Liver (tissue), 9 donors: Measurements from ENCODE around the gene GPHN. TPM values are rescaled to one million over a fixed set of nuclear protein-coding genes. Genes with fewer than 3 reads are reported as not detected.
"Not testable (repeated sequence)": the region's sequence is repeated elsewhere in the genome, so short reads cannot be mapped to it uniquely, and the experiment has no call there.

Experiments used
- DNase-seq: peaks from one replicate; pipeline ENCODE4 v3.0.0-alpha.2; 2017; ENCODE audit warnings: low spot score
- H3K27ac ChIP-seq, 2 donors: one replicate each; pipeline ENCODE4 v1.7.0; 2013; ENCODE audit warnings: inconsistent platforms in 2 of 2, low read length in 2 of 2, control low read depth in 1 of 2, low read depth in 1 of 2, mild to moderate bottlenecking in 1 of 2
- H3K27me3 ChIP-seq, 4 donors: one replicate each; pipeline versions ENCODE4 v1.6.1 to v1.7.0; 2013; ENCODE audit warnings: low read length in 3 of 4, inconsistent platforms in 1 of 4, mild to moderate bottlenecking in 1 of 4, moderate library complexity in 1 of 4; ENCODE audit not compliant: control insufficient read depth in 4 of 4, insufficient read depth in 4 of 4
- H3K36me3 ChIP-seq, 4 donors: one replicate each; pipeline versions ENCODE4 v1.6.1 to v1.7.0; 2013; ENCODE audit warnings: low read length in 3 of 4, mild to moderate bottlenecking in 3 of 4, low read depth in 1 of 4, moderate library complexity in 1 of 4; ENCODE audit not compliant: control insufficient read depth in 4 of 4, insufficient read depth in 3 of 4
- H3K4me1 ChIP-seq, 4 donors: one replicate each; pipeline versions ENCODE4 v1.6.1 to v1.7.0; 2013; ENCODE audit warnings: low read length in 3 of 4, mild to moderate bottlenecking in 3 of 4, moderate library complexity in 1 of 4; ENCODE audit not compliant: control insufficient read depth in 4 of 4, insufficient read depth in 4 of 4
- H3K4me3 ChIP-seq, 3 donors: one replicate each; pipeline versions ENCODE4 v1.6.1 to v1.7.0; 2013; ENCODE audit warnings: low read length in 3 of 3, control low read depth in 1 of 3, low read depth in 1 of 3, mild to moderate bottlenecking in 1 of 3
- H3K9ac ChIP-seq, 2 donors: one replicate each; pipeline ENCODE4 v1.7.0; 2013; ENCODE audit warnings: low read length in 2 of 2, mild to moderate bottlenecking in 2 of 2, moderate library complexity in 2 of 2, control low read depth in 1 of 2, low read depth in 1 of 2
- H3K9me3 ChIP-seq, 4 donors: one replicate each; pipeline versions ENCODE4 v1.6.1 to v1.7.0; 2013; ENCODE audit warnings: low read length in 3 of 4; ENCODE audit not compliant: control insufficient read depth in 4 of 4
- ATF3 ChIP-seq: IDR thresholded peaks from 2 replicates; pipeline ENCODE4 v1.6.1; 2016; ENCODE audit warnings: antibody characterized with exemption
- CTCF ChIP-seq: fragments of 150-350 bp; IDR thresholded peaks from 2 replicates; pipeline ENCODE4 v1.5.1; 2017; ENCODE audit warnings: improper control_type of control experiment, low read depth, low read length; ENCODE audit not compliant: missing input control
- EGR1 ChIP-seq, 2 donors: IDR thresholded peaks; 2 replicates each; pipeline ENCODE4 v1.6.1; 2016 to 2018; ENCODE audit warnings: antibody characterized with exemption in 2 of 2, low read depth in 2 of 2
- FOXA1 ChIP-seq: IDR thresholded peaks from 2 replicates; pipeline ENCODE4 v1.6.1; 2016; ENCODE audit warnings: antibody characterized with exemption
- FOXA2 ChIP-seq: IDR thresholded peaks from 2 replicates; pipeline ENCODE4 v1.6.1; 2016; ENCODE audit warnings: antibody characterized with exemption
- GABPA ChIP-seq, 2 donors: IDR thresholded peaks in 1 of 2; conservative IDR thresholded peaks in 1 of 2; 2 replicates each; pipeline ENCODE4 v1.6.1; 2016; ENCODE audit warnings: antibody characterized with exemption in 2 of 2, mild to moderate bottlenecking in 1 of 2, moderate library complexity in 1 of 2
- HNF4A ChIP-seq, 2 donors: conservative IDR thresholded peaks; 2 replicates each; pipeline ENCODE4 v1.6.1; 2016; ENCODE audit warnings: antibody characterized with exemption in 2 of 2, mild to moderate bottlenecking in 2 of 2
- HNF4G ChIP-seq: IDR thresholded peaks from 2 replicates; pipeline ENCODE4 v1.6.1; 2016; ENCODE audit warnings: antibody characterized with exemption
- JUND ChIP-seq, 2 donors: IDR thresholded peaks; 2 replicates each; pipeline ENCODE4 v1.6.1; 2016; ENCODE audit warnings: antibody characterized with exemption in 2 of 2
- MAX ChIP-seq: IDR thresholded peaks from 2 replicates; pipeline ENCODE4 v1.6.1; 2016; ENCODE audit warnings: antibody characterized with exemption
- NR2F2 ChIP-seq: IDR thresholded peaks from 2 replicates; pipeline ENCODE4 v1.6.1; 2016; ENCODE audit warnings: antibody characterized with exemption
- RAD21 ChIP-seq, 2 donors: IDR thresholded peaks; 2 replicates each; pipeline ENCODE4 v1.6.1; 2016; ENCODE audit warnings: antibody characterized with exemption in 2 of 2, mild to moderate bottlenecking in 2 of 2
- REST ChIP-seq: IDR thresholded peaks from 2 replicates; pipeline ENCODE4 v1.6.1; 2016; ENCODE audit warnings: antibody characterized with exemption, mild to moderate bottlenecking
- RXRA ChIP-seq, 2 donors: IDR thresholded peaks; 2 replicates each; pipeline ENCODE4 v1.6.1; 2017 to 2018; ENCODE audit warnings: antibody characterized with exemption in 2 of 2, mild to moderate bottlenecking in 1 of 2
- SP1 ChIP-seq: IDR thresholded peaks from 2 replicates; pipeline ENCODE4 v1.6.1; 2018; ENCODE audit warnings: antibody characterized with exemption, mild to moderate bottlenecking
- TAF1 ChIP-seq: conservative IDR thresholded peaks from 2 replicates; pipeline ENCODE4 v1.6.1; 2016; ENCODE audit warnings: antibody characterized with exemption, mild to moderate bottlenecking
- YY1 ChIP-seq: IDR thresholded peaks from 2 replicates; pipeline ENCODE4 v1.6.1; 2016; ENCODE audit warnings: antibody characterized with exemption, mild to moderate bottlenecking
- WGBS: extraction: QIAGEN DNeasy Blood & Tissue Kit; methylation state at CpG from one replicate; pipeline ENCODE4 v1.1.7; 2013; 5-methylcytosine and 5-hydroxymethylcytosine counted together
- polyA plus RNA-seq, 2 donors: library from polyadenylated mRNA; stranded (reverse) in 1 of 2; unstranded in 1 of 2; fragments of 200-250 nt in 1 of 2; fragments of >200 nt in 1 of 2; fragmentation: Nextera tagmentation in 1 of 2; extraction: Ambion mirVana in 1 of 2; gene quantifications; one replicate each; pipeline versions ENCODE4 v1.2.1 to v1.2.3, GENCODE V29; 2013 to 2015
- total RNA-seq, 2 donors: library from RNA; depleted of rRNA; stranded (reverse); fragments of >200 nt; gene quantifications; one replicate each; pipeline ENCODE4 v1.2.3, GENCODE V29; 2014
- TF ChIP-seq, protein P1 (sequence below): IDR thresholded peaks from 2 replicates; pipeline ENCODE4 v1.6.1; 2016; ENCODE audit warnings: antibody characterized with exemption
- donor health status: healthy.
- donor health status: healthy.
- donor health status: healthy.
- donor health status: healthy.
- donor health status: healthy.

The GPHN gene
- total and polyA plus RNA-seq, 4 donors, result 18.4 to 76.4 (median 47.4) TPM

- no peaks in the 10 kb centered on the region for H3K36me3 ChIP-seq
- H3K4me3 ChIP-seq, result no peak overlapping the region
- no peaks in the 10 kb centered on the region for H3K27me3 ChIP-seq
- no peaks in the 10 kb centered on the region for H3K4me1 ChIP-seq
- DNase-seq, result no peak
- TF ChIP-seq ATF3 (no peak), SP1 (no peak), JUND (IDR thresholded peaks at IDR 0.05) (no peak), NR2F2 (no peak)
- H3K9ac ChIP-seq, result no peak overlapping the region
- no peak overlapping the region for H3K27ac ChIP-seq
- no peaks in the 10 kb centered on the region for H3K9me3 ChIP-seq
- WGBS, result 92% methylated on average over 2 of the region's 2 CpGs
Observed at GRCh38 chr14:66833816-66834215, 325.9 kb downstream of the GPHN start.

DNA sequence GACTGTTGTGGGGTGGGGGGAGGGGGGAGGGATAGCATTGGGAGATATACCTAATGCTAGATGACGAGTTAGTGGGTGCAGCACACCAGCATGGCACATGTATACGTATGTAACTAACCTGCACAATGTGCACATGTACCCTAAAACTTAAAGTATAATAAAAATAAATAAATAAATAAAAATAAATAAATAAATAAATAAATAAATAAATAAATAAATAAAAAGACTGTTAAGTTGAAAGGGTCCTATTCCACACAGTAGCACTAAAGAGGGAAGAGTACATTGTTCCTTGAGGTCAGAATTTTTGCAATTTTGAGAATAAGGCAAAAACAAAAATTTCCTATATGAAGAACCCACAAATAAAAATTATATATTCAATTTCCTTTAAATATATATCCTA, 329.5 kb downstream of the GPHN start:
- not testable (repeated sequence) for H3K36me3 ChIP-seq, H3K4me3 ChIP-seq, H3K9me3 ChIP-seq, H3K27me3 ChIP-seq, H3K9ac ChIP-seq, DNase-seq, H3K4me1 ChIP-seq, H3K27ac ChIP-seq
- 100% methylated on average over 1 of the region's 2 CpGs for WGBS

GRCh38 chr14:66842911-66843512, 335.1 kb downstream of the GPHN start:
- no peak overlapping the region for H3K27ac ChIP-seq
- H3K4me3 ChIP-seq, result no peak overlapping the region
- no peaks in the 10 kb centered on the region for H3K4me1 ChIP-seq
- no peak for DNase-seq
- H3K9ac ChIP-seq, result no peak overlapping the region
- H3K9me3 ChIP-seq, result no peaks in the 10 kb centered on the region
- no peaks in the 10 kb centered on the region for H3K36me3 ChIP-seq
- no peaks in the 10 kb centered on the region for H3K27me3 ChIP-seq
- WGBS, result 97% methylated on average over 1 of the region's 1 CpG
- TF ChIP-seq REST, result no peak
- TF ChIP-seq YY1, result no peak
- no peak for TF ChIP-seq TAF1
- no peak for TF ChIP-seq HNF4A (conservative IDR thresholded peaks at IDR 0.05)
- no peak for TF ChIP-seq MAX
- no peak for TF ChIP-seq EGR1 (IDR thresholded peaks at IDR 0.05; ENCODE audit: low read depth in 2 of 2)
- no peak for TF ChIP-seq CTCF
- no peak for TF ChIP-seq HNF4G
- TF ChIP-seq ATF3, result no peak
- no peak for TF ChIP-seq RXRA (IDR thresholded peaks at IDR 0.05)
- TF ChIP-seq, protein P1, sequence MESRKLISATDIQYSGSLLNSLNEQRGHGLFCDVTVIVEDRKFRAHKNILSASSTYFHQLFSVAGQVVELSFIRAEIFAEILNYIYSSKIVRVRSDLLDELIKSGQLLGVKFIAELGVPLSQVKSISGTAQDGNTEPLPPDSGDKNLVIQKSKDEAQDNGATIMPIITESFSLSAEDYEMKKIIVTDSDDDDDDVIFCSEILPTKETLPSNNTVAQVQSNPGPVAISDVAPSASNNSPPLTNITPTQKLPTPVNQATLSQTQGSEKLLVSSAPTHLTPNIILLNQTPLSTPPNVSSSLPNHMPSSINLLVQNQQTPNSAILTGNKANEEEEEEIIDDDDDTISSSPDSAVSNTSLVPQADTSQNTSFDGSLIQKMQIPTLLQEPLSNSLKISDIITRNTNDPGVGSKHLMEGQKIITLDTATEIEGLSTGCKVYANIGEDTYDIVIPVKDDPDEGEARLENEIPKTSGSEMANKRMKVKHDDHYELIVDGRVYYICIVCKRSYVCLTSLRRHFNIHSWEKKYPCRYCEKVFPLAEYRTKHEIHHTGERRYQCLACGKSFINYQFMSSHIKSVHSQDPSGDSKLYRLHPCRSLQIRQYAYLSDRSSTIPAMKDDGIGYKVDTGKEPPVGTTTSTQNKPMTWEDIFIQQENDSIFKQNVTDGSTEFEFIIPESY, result no peak
- TF ChIP-seq NR2F2, result no peak
- TF ChIP-seq FOXA1, result no peak
- no peak for TF ChIP-seq FOXA2
- no peak for TF ChIP-seq SP1
- no peak for TF ChIP-seq JUND (IDR thresholded peaks at IDR 0.05)
- TF ChIP-seq RAD21 (IDR thresholded peaks at IDR 0.05), result no peak
- TF ChIP-seq GABPA (IDR thresholded peaks at IDR 0.05 in 1 of 2, conservative IDR thresholded peaks at IDR 0.05 in 1 of 2), result no peak
